Kidney epithelial cell (primary cell): ENCODE results near the gene GKN2. TPM values are rescaled to one million over a fixed set of nuclear protein-coding genes. Genes with fewer than 3 reads are reported as not detected.

Experiments used
- DNase-seq: peaks from one replicate; pipeline ENCODE4 v3.0.0-alpha.2; 2010; ENCODE audit warnings: low read depth
- H3K27me3 ChIP-seq: 2 replicates; pipeline ENCODE4 v1.6.0; 2011; ENCODE audit warnings: low read length; ENCODE audit not compliant: control insufficient read depth, insufficient read depth
- H3K36me3 ChIP-seq: 2 replicates; pipeline ENCODE4 v1.5.1; 2011; ENCODE audit warnings: low read length; ENCODE audit not compliant: control insufficient read depth, insufficient read depth
- H3K4me3 ChIP-seq: 2 replicates; pipeline ENCODE4 v1.5.1; 2011; ENCODE audit warnings: low read depth, mild to moderate bottlenecking, control low read depth, low read length
- CTCF ChIP-seq: IDR thresholded peaks from 2 replicates; pipeline ENCODE4 v1.5.1; 2011; ENCODE audit warnings: mild to moderate bottlenecking, moderate library complexity, low read length, control low read depth, inconsistent platforms; ENCODE audit not compliant: insufficient read depth, poor library complexity, severe bottlenecking
- total RNA-seq: library from RNA; depleted of rRNA; stranded (reverse); fragments of >200 nt; gene quantifications from 2 replicates; pipeline ENCODE4 v1.2.3, GENCODE V29; 2015

Gene GKN2
- total RNA-seq, 1 donor from 2014 or later: not detected

DNA sequence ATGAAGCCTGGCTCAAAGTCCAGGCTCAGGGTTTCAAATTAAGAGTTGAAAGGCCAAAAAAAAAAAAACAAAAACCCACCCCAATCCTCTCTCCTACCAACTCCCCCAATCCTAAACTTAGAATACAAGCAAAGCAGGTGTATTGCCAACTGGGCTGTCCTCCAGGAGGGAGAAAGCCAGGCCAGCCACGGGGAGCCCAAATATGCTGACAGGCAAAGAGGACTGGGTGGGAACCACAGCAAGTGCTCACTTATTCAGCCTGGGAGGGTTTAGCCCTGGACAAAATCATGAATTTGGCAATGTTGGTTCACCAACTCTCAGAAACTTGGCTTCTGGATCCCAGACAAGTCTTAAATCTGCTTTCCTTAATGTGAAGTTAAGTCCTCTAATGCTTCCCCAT, 36.5 kb downstream of the GKN2 start:
- no peak for DNase-seq
- H3K4me3 ChIP-seq: no peak overlapping the region
- TF ChIP-seq CTCF: no peak
- H3K27me3 ChIP-seq: no peaks in the 10 kb centered on the region
- H3K36me3 ChIP-seq: no peaks in the 10 kb centered on the region

- DNase-seq: no peak
- H3K4me3 ChIP-seq: no peak overlapping the region
Observed at GRCh38 chr2:68915393-68915792, 37.3 kb downstream of the GKN2 start.

DNA sequence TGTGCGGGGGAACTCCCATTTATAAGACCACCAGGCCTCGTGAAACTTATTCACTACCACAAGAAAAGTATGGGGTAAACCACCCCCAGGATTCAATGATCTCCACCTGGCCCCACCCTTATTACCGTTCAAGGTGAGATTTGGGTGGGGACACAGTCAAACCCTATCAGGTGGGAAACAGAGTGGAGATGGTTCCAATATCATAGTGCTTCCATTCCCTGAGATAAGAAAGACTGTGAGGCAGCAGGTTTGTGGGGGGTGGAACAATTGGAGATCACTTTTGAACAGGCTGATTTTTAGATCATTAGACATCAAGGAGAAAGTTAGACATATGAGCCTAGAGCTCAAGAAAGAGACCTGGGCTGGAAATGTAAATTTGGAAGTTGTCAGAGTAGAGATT, 39.3 kb downstream of the GKN2 start:
- Histone ChIP-seq H3K27me3 (no peaks in the 10 kb centered on the region), H3K4me3 (no peak overlapping the region), H3K36me3 (no peaks in the 10 kb centered on the region)
- no peak for DNase-seq
- TF ChIP-seq CTCF: no peak

More at GRCh38 chr2:68915393-68915792, 37.3 kb downstream of the GKN2 start:
- no peak for TF ChIP-seq CTCF
- H3K27me3 ChIP-seq: no peaks in the 10 kb centered on the region
- no peaks in the 10 kb centered on the region for H3K36me3 ChIP-seq

GRCh38 chr2:68912732-68913131, 40.0 kb downstream of the GKN2 start:
- DNase-seq: no peak
- no peaks in the 10 kb centered on the region for H3K36me3 ChIP-seq
- TF ChIP-seq CTCF: no peak
- H3K4me3 ChIP-seq: no peak overlapping the region
- no peaks in the 10 kb centered on the region for H3K27me3 ChIP-seq

DNA sequence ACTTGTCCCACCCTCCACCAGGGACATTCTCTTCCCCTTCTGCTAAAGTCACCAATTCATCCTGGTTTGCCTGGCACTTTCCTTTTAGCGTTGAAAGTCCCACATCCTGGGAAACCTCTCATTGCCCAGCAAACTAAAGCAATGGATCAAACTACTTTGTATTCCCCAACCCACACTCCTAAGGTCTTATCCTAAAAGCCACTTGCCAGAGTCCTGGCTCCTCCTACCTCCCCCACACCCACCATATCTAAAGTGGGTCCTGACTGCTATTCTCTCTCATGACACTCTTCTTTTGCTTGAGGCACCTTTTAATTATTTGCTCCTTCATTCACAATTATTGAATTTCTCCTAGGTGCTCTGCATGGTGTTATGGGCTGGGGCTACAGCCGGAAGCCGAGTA, 40.6 kb downstream of the GKN2 start:
- Histone ChIP-seq H3K27me3 (no peaks in the 10 kb centered on the region), H3K36me3 (no peaks in the 10 kb centered on the region), H3K4me3 (no peak overlapping the region)
- no peak for TF ChIP-seq CTCF
- no peak for DNase-seq

GRCh38 chr2:68911709-68912108, 41.0 kb downstream of the GKN2 start:
- TF ChIP-seq CTCF: no peak
- Histone ChIP-seq H3K4me3 (no peak overlapping the region), H3K36me3 (no peaks in the 10 kb centered on the region), H3K27me3 (no peaks in the 10 kb centered on the region)
- DNase-seq: no peak
